ENCODE results near the gene GBA3.

GBA3 gene

GRCh38 chr4:22713841-22714240, 21.1 kb downstream of the GBA3 start:
- H3K27ac Mint-ChIP-seq: no peak overlapping the region

GRCh38 chr4:22719218-22719617, 26.5 kb downstream of the GBA3 start:
- Mint-ChIP-seq H3K27me3 (ENCODE audit: low read depth) (peaks cover 9% of the 10 kb centered on the region), H3K27ac (no peak overlapping the region), H3K36me3 (ENCODE audit: low read depth) (no peaks in the 10 kb centered on the region), H3K9me3 (peaks cover 5% of the 10 kb centered on the region), H3K4me1 (ENCODE audit: low read depth) (no peaks in the 10 kb centered on the region), H3K4me3 (no peak overlapping the region)
- DNase-seq (ENCODE audit: low spot score): no peak

More at GRCh38 chr4:22713841-22714240, 21.1 kb downstream of the GBA3 start:
- Mint-ChIP-seq H3K27me3 (ENCODE audit: low read depth) (peaks cover 10% of the 10 kb centered on the region), H3K36me3 (ENCODE audit: low read depth) (no peaks in the 10 kb centered on the region), H3K4me3 (no peak overlapping the region), H3K4me1 (ENCODE audit: low read depth) (no peaks in the 10 kb centered on the region), H3K9me3 (no peaks in the 10 kb centered on the region)
- no peak for DNase-seq (ENCODE audit: low spot score)

GRCh38 chr4:22720091-22720490, 27.4 kb downstream of the GBA3 start:
- Mint-ChIP-seq H3K36me3 (ENCODE audit: low read depth) (no peaks in the 10 kb centered on the region), H3K27me3 (ENCODE audit: low read depth) (peaks cover 11% of the 10 kb centered on the region), H3K4me3 (no peak overlapping the region), H3K9me3 (peaks cover 5% of the 10 kb centered on the region), H3K4me1 (ENCODE audit: low read depth) (no peaks in the 10 kb centered on the region), H3K27ac (no peak overlapping the region)
- DNase-seq (ENCODE audit: low spot score): no peak

GRCh38 chr4:22721204-22721603, 28.5 kb downstream of the GBA3 start:
- Mint-ChIP-seq H3K27me3 (ENCODE audit: low read depth) (peaks cover 8% of the 10 kb centered on the region), H3K4me3 (no peak overlapping the region), H3K36me3 (ENCODE audit: low read depth) (no peaks in the 10 kb centered on the region), H3K27ac (no peak overlapping the region), H3K4me1 (ENCODE audit: low read depth) (no peaks in the 10 kb centered on the region), H3K9me3 (peaks cover 5% of the 10 kb centered on the region)
- DNase-seq (ENCODE audit: low spot score): no peak

GRCh38 chr4:22730021-22730420, 37.3 kb downstream of the GBA3 start:
- Mint-ChIP-seq H3K36me3 (ENCODE audit: low read depth) (no peaks in the 10 kb centered on the region), H3K27ac (no peak overlapping the region), H3K27me3 (ENCODE audit: low read depth) (peaks cover 8% of the 10 kb centered on the region), H3K4me3 (no peak overlapping the region), H3K9me3 (no peaks in the 10 kb centered on the region), H3K4me1 (ENCODE audit: low read depth) (peaks cover 9% of the 10 kb centered on the region)
- no peak for DNase-seq (ENCODE audit: low spot score)

- no peak for DNase-seq (ENCODE audit: low spot score)
- Mint-ChIP-seq H3K4me1 (ENCODE audit: low read depth) (peaks cover 9% of the 10 kb centered on the region), H3K27me3 (ENCODE audit: low read depth) (no peaks in the 10 kb centered on the region), H3K27ac (no peak overlapping the region), H3K36me3 (ENCODE audit: low read depth) (no peaks in the 10 kb centered on the region), H3K9me3 (no peaks in the 10 kb centered on the region), H3K4me3 (no peak overlapping the region)
Observed at GRCh38 chr4:22733816-22734215, 41.1 kb downstream of the GBA3 start.

- H3K27me3 Mint-ChIP-seq (ENCODE audit: low read depth): peaks cover 6% of the 10 kb centered on the region
- no peak for DNase-seq (ENCODE audit: low spot score)
Observed at GRCh38 chr4:22736912-22737311, 44.2 kb downstream of the GBA3 start.

GRCh38 chr4:22739968-22740367, 47.2 kb downstream of the GBA3 start:
- H3K4me3 Mint-ChIP-seq: no peak overlapping the region

More at GRCh38 chr4:22736912-22737311, 44.2 kb downstream of the GBA3 start:
- Mint-ChIP-seq H3K27ac (no peak overlapping the region), H3K9me3 (peaks cover 5% of the 10 kb centered on the region), H3K36me3 (ENCODE audit: low read depth) (no peaks in the 10 kb centered on the region), H3K4me3 (no peak overlapping the region), H3K4me1 (ENCODE audit: low read depth) (peaks cover 2% of the 10 kb centered on the region)

GRCh38 chr4:22741744-22742143, 49.0 kb downstream of the GBA3 start:
- Mint-ChIP-seq H3K27ac (no peak overlapping the region), H3K9me3 (peaks cover 5% of the 10 kb centered on the region), H3K4me3 (no peak overlapping the region), H3K4me1 (ENCODE audit: low read depth) (no peaks in the 10 kb centered on the region), H3K27me3 (ENCODE audit: low read depth) (peaks cover 10% of the 10 kb centered on the region), H3K36me3 (ENCODE audit: low read depth) (no peaks in the 10 kb centered on the region)
- no peak for DNase-seq (ENCODE audit: low spot score)

More at GRCh38 chr4:22739968-22740367, 47.2 kb downstream of the GBA3 start:
- H3K36me3 Mint-ChIP-seq (ENCODE audit: low read depth): no peaks in the 10 kb centered on the region
- no peak for DNase-seq (ENCODE audit: low spot score)
- peaks cover 5% of the 10 kb centered on the region for H3K9me3 Mint-ChIP-seq
- no peaks in the 10 kb centered on the region for H3K4me1 Mint-ChIP-seq (ENCODE audit: low read depth)
- H3K27ac Mint-ChIP-seq: no peak overlapping the region
- H3K27me3 Mint-ChIP-seq (ENCODE audit: low read depth): peaks cover 10% of the 10 kb centered on the region

- H3K4me3 Mint-ChIP-seq: no peak overlapping the region
Observed at GRCh38 chr4:22743290-22743689, 50.6 kb downstream of the GBA3 start.

GRCh38 chr4:22744478-22745062, 51.8 kb downstream of the GBA3 start:
- Mint-ChIP-seq H3K27ac (no peak overlapping the region), H3K4me3 (no peak overlapping the region), H3K9me3 (peaks cover 5% of the 10 kb centered on the region), H3K27me3 (ENCODE audit: low read depth) (peaks cover 14% of the 10 kb centered on the region), H3K4me1 (ENCODE audit: low read depth) (no peaks in the 10 kb centered on the region), H3K36me3 (ENCODE audit: low read depth) (no peaks in the 10 kb centered on the region)
- DNase-seq (ENCODE audit: low spot score): no peak

More at GRCh38 chr4:22743290-22743689, 50.6 kb downstream of the GBA3 start:
- Mint-ChIP-seq H3K27ac (no peak overlapping the region), H3K9me3 (peaks cover 5% of the 10 kb centered on the region), H3K4me1 (ENCODE audit: low read depth) (no peaks in the 10 kb centered on the region), H3K27me3 (ENCODE audit: low read depth) (peaks cover 10% of the 10 kb centered on the region), H3K36me3 (ENCODE audit: low read depth) (no peaks in the 10 kb centered on the region)
- no peak for DNase-seq (ENCODE audit: low spot score)

GRCh38 chr4:22745234-22745633, 52.5 kb downstream of the GBA3 start:
- H3K27ac Mint-ChIP-seq: no peak overlapping the region
- H3K27me3 Mint-ChIP-seq (ENCODE audit: low read depth): peaks cover 14% of the 10 kb centered on the region
- H3K4me1 Mint-ChIP-seq (ENCODE audit: low read depth): no peaks in the 10 kb centered on the region
- no peak for DNase-seq (ENCODE audit: low spot score)
- peaks cover 5% of the 10 kb centered on the region for H3K9me3 Mint-ChIP-seq
- H3K4me3 Mint-ChIP-seq: no peak overlapping the region
- H3K36me3 Mint-ChIP-seq (ENCODE audit: low read depth): no peaks in the 10 kb centered on the region

GRCh38 chr4:22754116-22754515, 61.4 kb downstream of the GBA3 start:
- Mint-ChIP-seq H3K9me3 (no peaks in the 10 kb centered on the region), H3K27me3 (ENCODE audit: low read depth) (peaks cover 6% of the 10 kb centered on the region), H3K4me3 (no peak overlapping the region), H3K4me1 (ENCODE audit: low read depth) (no peaks in the 10 kb centered on the region), H3K27ac (no peak overlapping the region), H3K36me3 (ENCODE audit: low read depth) (no peaks in the 10 kb centered on the region)
- no peak for DNase-seq (ENCODE audit: low spot score)

- Mint-ChIP-seq H3K4me1 (ENCODE audit: low read depth) (peaks cover 25% of the 10 kb centered on the region), H3K9me3 (peaks cover 31% of the 10 kb centered on the region), H3K27me3 (ENCODE audit: low read depth) (peaks cover 5% of the 10 kb centered on the region), H3K36me3 (ENCODE audit: low read depth) (peaks cover 13% of the 10 kb centered on the region), H3K27ac (no peak overlapping the region), H3K4me3 (no peak overlapping the region)
- no peak for DNase-seq (ENCODE audit: low spot score)
Observed at GRCh38 chr4:22762548-22762947, 69.8 kb downstream of the GBA3 start.

GRCh38 chr4:22764183-22764582, 71.4 kb downstream of the GBA3 start:
- peaks cover 3% of the 10 kb centered on the region for H3K27me3 Mint-ChIP-seq (ENCODE audit: low read depth)
- peak overlapping the region; percentile 22 for H3K4me3 Mint-ChIP-seq
- H3K27ac Mint-ChIP-seq: no peak overlapping the region
- peaks cover 25% of the 10 kb centered on the region for H3K4me1 Mint-ChIP-seq (ENCODE audit: low read depth)
- H3K9me3 Mint-ChIP-seq: peaks cover 31% of the 10 kb centered on the region
- no peak for DNase-seq (ENCODE audit: low spot score)
- peaks cover 13% of the 10 kb centered on the region for H3K36me3 Mint-ChIP-seq (ENCODE audit: low read depth)

Measured in T-helper 2 cell treated with Interferon-gamma antibody and Interleukin-4, amounts not matched to agents 5 μg/mL and 100 μg/mL, for 36 hours (primary cell).